Neural cell (in vitro differentiated cells): ENCODE results near the gene IL31. TPM values are rescaled to one million over a fixed set of nuclear protein-coding genes. Genes with fewer than 3 reads are reported as not detected.

ENCODE experiments used
- H2AFZ ChIP-seq: fragments of 200-600, 300-800 bp; sonication (generic), shearing (Covaris generic); 2 replicates; pipeline ENCODE4 v1.6.0; 2014; ENCODE audit warnings: low read depth, mild to moderate bottlenecking, antibody characterized with exemption, low read length, moderate library complexity
- H3F3A ChIP-seq: fragments of 200-600 bp; shearing (Covaris generic); 2 replicates; pipeline ENCODE4 v1.6.1; 2016; ENCODE audit warnings: mild to moderate bottlenecking, moderate library complexity, mixed read lengths, antibody characterized with exemption, low read length; ENCODE audit not compliant: insufficient read depth, poor library complexity, severe bottlenecking
- H3K27ac ChIP-seq: fragments of 200-600, 300-800 bp; sonication (generic), shearing (Covaris generic); 2 replicates; pipeline ENCODE4 v1.5.1; 2014; ENCODE audit warnings: mild to moderate bottlenecking, low read length, moderate library complexity
- H3K27me3 ChIP-seq: fragments of 300-800, 200-600 bp; sonication (generic), shearing (Covaris generic); 2 replicates; pipeline ENCODE4 v1.6.0; 2014; ENCODE audit warnings: mild to moderate bottlenecking, low read depth, low read length, moderate library complexity; ENCODE audit not compliant: insufficient read depth
- H3K36me3 ChIP-seq: fragments of 300-800, 200-600 bp; sonication (generic), shearing (Covaris generic); 2 replicates; pipeline ENCODE4 v1.5.1; 2014; ENCODE audit warnings: mild to moderate bottlenecking, antibody characterized with exemption, low read length, moderate library complexity; ENCODE audit not compliant: insufficient read depth
- H3K4me2 ChIP-seq: fragments of 300-800, 200-600 bp; sonication (generic), shearing (Covaris generic); 2 replicates; pipeline ENCODE4 v1.6.0; 2014; ENCODE audit warnings: mild to moderate bottlenecking, low read length
- H3K4me3 ChIP-seq: fragments of 300-800, 200-600 bp; sonication (generic), shearing (Covaris generic); 2 replicates; pipeline ENCODE4 v1.5.1; 2014; ENCODE audit warnings: mild to moderate bottlenecking, low read length, moderate library complexity
- H3K79me2 ChIP-seq: fragments of 200-600 bp; shearing (Covaris generic); replicated peaks from 2 replicates; pipeline ENCODE4 v1.6.0; 2014; ENCODE audit warnings: mild to moderate bottlenecking, low read length, moderate library complexity; ENCODE audit not compliant: insufficient read depth
- H3K9ac ChIP-seq: fragments of 300-800, 200-600 bp; sonication (generic), shearing (Covaris generic); 2 replicates; pipeline ENCODE4 v1.6.1; 2016; ENCODE audit warnings: mild to moderate bottlenecking, low read length, mixed read lengths
- H3K9me2 ChIP-seq: fragments of 200-600 bp; shearing (Covaris generic); 2 replicates; pipeline ENCODE4 v1.6.1; 2016; ENCODE audit warnings: mild to moderate bottlenecking, low read length, mixed read lengths; ENCODE audit not compliant: insufficient read depth
- H3K9me3 ChIP-seq: fragments of 200-600, 300-800 bp; sonication (generic), shearing (Covaris generic); 2 replicates; pipeline ENCODE4 v1.6.1; 2016; ENCODE audit warnings: mild to moderate bottlenecking, mixed run types, low read length, moderate library complexity, mixed read lengths
- H4K20me1 ChIP-seq: fragments of 200-600 bp; shearing (Covaris generic); 2 replicates; pipeline ENCODE4 v1.6.1; 2016; ENCODE audit warnings: mild to moderate bottlenecking, mixed run types; ENCODE audit not compliant: insufficient read depth
- EP300 ChIP-seq: fragments of 450-650 bp; conservative IDR thresholded peaks from 2 replicates; pipeline ENCODE4 v1.6.1; 2014; ENCODE audit warnings: antibody characterized with exemption, mild to moderate bottlenecking, moderate library complexity; ENCODE audit not compliant: poor library complexity, severe bottlenecking
- EZH2 ChIP-seq: fragments of 200-600, 300-800 bp; shearing (Covaris generic), sonication (generic); IDR thresholded peaks from 2 replicates; pipeline ENCODE4 v1.6.1; 2014; ENCODE audit warnings: antibody characterized with exemption, low read length, borderline replicate concordance, mild to moderate bottlenecking; ENCODE audit not compliant: insufficient read depth, poor library complexity, severe bottlenecking
- MXI1 ChIP-seq: fragments of 450-650 bp; conservative IDR thresholded peaks from 2 replicates; pipeline ENCODE4 v1.6.1; 2014; ENCODE audit warnings: antibody characterized with exemption, mild to moderate bottlenecking; ENCODE audit not compliant: poor library complexity, severe bottlenecking
- POLR2AphosphoS5 ChIP-seq: IDR thresholded peaks from 2 replicates; pipeline ENCODE4 v1.6.1; 2012
- RAD21 ChIP-seq: fragments of 450-650 bp; conservative IDR thresholded peaks from 2 replicates; pipeline ENCODE4 v1.6.1; 2014; ENCODE audit warnings: antibody characterized with exemption, mild to moderate bottlenecking, moderate library complexity
- SMC3 ChIP-seq: fragments of 450-650 bp; conservative IDR thresholded peaks from 2 replicates; pipeline ENCODE4 v1.6.1; 2014; ENCODE audit warnings: antibody characterized with exemption, mild to moderate bottlenecking, moderate library complexity; ENCODE audit not compliant: poor library complexity
- TAF1 ChIP-seq: IDR thresholded peaks from 2 replicates; pipeline ENCODE4 v1.6.1; 2012; ENCODE audit warnings: low read depth
- polyA plus RNA-seq: library from polyadenylated mRNA; depleted of rRNA; stranded (reverse); fragments of >200 nt; gene quantifications from 2 replicates; pipeline ENCODE4 v1.2.3, GENCODE V29; 2014
- TF ChIP-seq, protein P1 (sequence below): fragments of 450-650 bp; IDR thresholded peaks from 2 replicates; pipeline ENCODE4 v1.5.1; 2014; ENCODE audit warnings: antibody characterized with exemption, mild to moderate bottlenecking, moderate library complexity; ENCODE audit not compliant: poor library complexity, severe bottlenecking
- TF ChIP-seq, protein P2 (sequence below): IDR thresholded peaks from 2 replicates; pipeline ENCODE4 v1.6.1; 2012; ENCODE audit warnings: borderline replicate concordance

Gene IL31
- polyA plus RNA-seq, 1 donor from 2014 or later: not detected

DNA sequence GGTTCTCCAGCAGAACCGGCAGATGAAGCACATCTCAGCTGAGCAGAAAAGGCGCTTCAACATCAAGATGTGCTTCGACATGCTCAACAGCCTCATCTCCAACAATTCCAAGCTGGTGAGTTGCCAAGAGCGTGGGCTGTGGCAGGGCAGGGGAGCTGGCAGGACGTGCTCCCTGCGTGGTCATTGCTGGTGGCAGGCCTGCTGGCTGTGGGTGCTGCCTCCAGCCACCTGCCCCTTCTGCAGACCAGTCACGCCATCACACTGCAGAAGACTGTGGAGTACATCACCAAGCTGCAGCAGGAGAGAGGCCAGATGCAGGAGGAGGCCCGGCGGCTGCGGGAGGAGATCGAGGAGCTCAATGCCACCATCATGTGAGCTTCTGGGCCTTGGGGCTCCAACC lies 35.8 kb downstream of the IL31 start:
- Histone ChIP-seq H3K27me3 (no peaks in the 10 kb centered on the region), H3K36me3 (peaks cover 9% of the 10 kb centered on the region), H3K9me3 (no peaks in the 10 kb centered on the region), H3K4me2 (no peak overlapping the region), H3K9me2 (no peaks in the 10 kb centered on the region), H3K27ac (no peak overlapping the region), H4K20me1 (no peaks in the 10 kb centered on the region), H3K79me2 (no peaks in the 10 kb centered on the region), H3K9ac (no peak overlapping the region), H3K4me3 (no peak overlapping the region), H2AFZ (no peak overlapping the region), H3F3A (no peaks in the 10 kb centered on the region)
- TF ChIP-seq TAF1 (no peak), EZH2 (no peak), POLR2AphosphoS5 (no peak), SMC3 (no peak), MXI1 (no peak), EP300 (no peak)
- TF ChIP-seq, protein P1, sequence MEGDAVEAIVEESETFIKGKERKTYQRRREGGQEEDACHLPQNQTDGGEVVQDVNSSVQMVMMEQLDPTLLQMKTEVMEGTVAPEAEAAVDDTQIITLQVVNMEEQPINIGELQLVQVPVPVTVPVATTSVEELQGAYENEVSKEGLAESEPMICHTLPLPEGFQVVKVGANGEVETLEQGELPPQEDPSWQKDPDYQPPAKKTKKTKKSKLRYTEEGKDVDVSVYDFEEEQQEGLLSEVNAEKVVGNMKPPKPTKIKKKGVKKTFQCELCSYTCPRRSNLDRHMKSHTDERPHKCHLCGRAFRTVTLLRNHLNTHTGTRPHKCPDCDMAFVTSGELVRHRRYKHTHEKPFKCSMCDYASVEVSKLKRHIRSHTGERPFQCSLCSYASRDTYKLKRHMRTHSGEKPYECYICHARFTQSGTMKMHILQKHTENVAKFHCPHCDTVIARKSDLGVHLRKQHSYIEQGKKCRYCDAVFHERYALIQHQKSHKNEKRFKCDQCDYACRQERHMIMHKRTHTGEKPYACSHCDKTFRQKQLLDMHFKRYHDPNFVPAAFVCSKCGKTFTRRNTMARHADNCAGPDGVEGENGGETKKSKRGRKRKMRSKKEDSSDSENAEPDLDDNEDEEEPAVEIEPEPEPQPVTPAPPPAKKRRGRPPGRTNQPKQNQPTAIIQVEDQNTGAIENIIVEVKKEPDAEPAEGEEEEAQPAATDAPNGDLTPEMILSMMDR: no peak
- TF ChIP-seq, protein P2, sequence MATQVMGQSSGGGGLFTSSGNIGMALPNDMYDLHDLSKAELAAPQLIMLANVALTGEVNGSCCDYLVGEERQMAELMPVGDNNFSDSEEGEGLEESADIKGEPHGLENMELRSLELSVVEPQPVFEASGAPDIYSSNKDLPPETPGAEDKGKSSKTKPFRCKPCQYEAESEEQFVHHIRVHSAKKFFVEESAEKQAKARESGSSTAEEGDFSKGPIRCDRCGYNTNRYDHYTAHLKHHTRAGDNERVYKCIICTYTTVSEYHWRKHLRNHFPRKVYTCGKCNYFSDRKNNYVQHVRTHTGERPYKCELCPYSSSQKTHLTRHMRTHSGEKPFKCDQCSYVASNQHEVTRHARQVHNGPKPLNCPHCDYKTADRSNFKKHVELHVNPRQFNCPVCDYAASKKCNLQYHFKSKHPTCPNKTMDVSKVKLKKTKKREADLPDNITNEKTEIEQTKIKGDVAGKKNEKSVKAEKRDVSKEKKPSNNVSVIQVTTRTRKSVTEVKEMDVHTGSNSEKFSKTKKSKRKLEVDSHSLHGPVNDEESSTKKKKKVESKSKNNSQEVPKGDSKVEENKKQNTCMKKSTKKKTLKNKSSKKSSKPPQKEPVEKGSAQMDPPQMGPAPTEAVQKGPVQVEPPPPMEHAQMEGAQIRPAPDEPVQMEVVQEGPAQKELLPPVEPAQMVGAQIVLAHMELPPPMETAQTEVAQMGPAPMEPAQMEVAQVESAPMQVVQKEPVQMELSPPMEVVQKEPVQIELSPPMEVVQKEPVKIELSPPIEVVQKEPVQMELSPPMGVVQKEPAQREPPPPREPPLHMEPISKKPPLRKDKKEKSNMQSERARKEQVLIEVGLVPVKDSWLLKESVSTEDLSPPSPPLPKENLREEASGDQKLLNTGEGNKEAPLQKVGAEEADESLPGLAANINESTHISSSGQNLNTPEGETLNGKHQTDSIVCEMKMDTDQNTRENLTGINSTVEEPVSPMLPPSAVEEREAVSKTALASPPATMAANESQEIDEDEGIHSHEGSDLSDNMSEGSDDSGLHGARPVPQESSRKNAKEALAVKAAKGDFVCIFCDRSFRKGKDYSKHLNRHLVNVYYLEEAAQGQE: no peak

DNA sequence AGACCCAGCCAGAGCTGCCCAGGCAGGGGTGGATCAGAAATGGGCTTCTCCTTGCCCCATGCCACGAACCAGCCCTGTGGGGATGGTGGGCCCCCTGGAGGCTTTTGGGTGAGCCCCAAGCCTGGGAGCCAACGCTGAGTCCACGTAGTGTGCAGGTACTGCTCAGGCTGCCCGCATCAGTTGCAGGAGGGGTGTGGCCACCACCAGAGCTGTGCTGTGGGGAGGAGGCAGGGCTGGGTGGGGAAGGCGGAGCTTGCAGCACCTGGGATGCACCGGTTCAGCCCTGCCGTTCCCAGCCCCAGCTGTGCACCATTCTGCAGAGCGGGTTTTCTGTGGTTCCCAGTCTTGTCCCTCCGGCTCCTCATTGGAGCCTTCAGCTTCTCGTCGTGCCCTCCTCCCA lies 36.3 kb downstream of the IL31 start:
- H2AFZ ChIP-seq: no peak overlapping the region
- H3K4me2 ChIP-seq: no peak overlapping the region
- no peaks in the 10 kb centered on the region for H3K79me2 ChIP-seq
- H4K20me1 ChIP-seq: no peaks in the 10 kb centered on the region
- no peaks in the 10 kb centered on the region for H3K9me3 ChIP-seq
- no peaks in the 10 kb centered on the region for H3K27me3 ChIP-seq
- TF ChIP-seq MXI1 (no peak), EP300 (no peak), RAD21 (no peak), EZH2 (no peak), POLR2AphosphoS5 (no peak), SMC3 (no peak), TAF1 (no peak)
- TF ChIP-seq, protein P2: no peak
- TF ChIP-seq, protein P1: no peak
- peaks cover 4% of the 10 kb centered on the region for H3K36me3 ChIP-seq
- H3K9me2 ChIP-seq: no peaks in the 10 kb centered on the region
- no peak overlapping the region for H3K9ac ChIP-seq
- H3F3A ChIP-seq: no peaks in the 10 kb centered on the region
- H3K4me3 ChIP-seq: no peak overlapping the region
- no peak overlapping the region for H3K27ac ChIP-seq
